ENCODE measurements around the gene HECW1. TPM values are rescaled to one million over a fixed set of nuclear protein-coding genes. Genes with fewer than 3 reads are reported as not detected.
"Not testable (repeated sequence)": the region's sequence is repeated elsewhere in the genome, so short reads cannot be mapped to it uniquely, and the experiment has no call there.

Gene HECW1
- total and polyA plus RNA-seq, 4 donors, result 0.05 TPM; not detected in 3

- WGBS, result 33% methylated on average over 6 of the region's 6 CpGs
- H3K36me3 ChIP-seq (ENCODE audit: control insufficient read depth in 4 of 4, insufficient read depth in 3 of 4, low read depth in 1 of 4, low read length in 3 of 4), result no peaks in the 10 kb centered on the region
- no peaks in the 10 kb centered on the region for H3K4me1 ChIP-seq (ENCODE audit: control insufficient read depth in 4 of 4, insufficient read depth in 4 of 4, low read length in 3 of 4)
- no peak for DNase-seq (ENCODE audit: low spot score)
- H3K4me3 ChIP-seq (ENCODE audit: low read depth in 1 of 3, low read length in 3 of 3), result no peak overlapping the region
- TF ChIP-seq GABPA (IDR thresholded peaks at IDR 0.05 in 1 of 2, conservative IDR thresholded peaks at IDR 0.05 in 1 of 2), result no peak
- no peak for TF ChIP-seq FOXA2 (IDR thresholded peaks at IDR 0.05)
- TF ChIP-seq YY1 (IDR thresholded peaks at IDR 0.05), result no peak
- TF ChIP-seq HNF4A (conservative IDR thresholded peaks at IDR 0.05), result no peak
- no peak for TF ChIP-seq FOXA1 (IDR thresholded peaks at IDR 0.05)
- no peak for TF ChIP-seq CTCF (IDR thresholded peaks at IDR 0.05; ENCODE audit: low read depth, low read length, missing input control)
- TF ChIP-seq TAF1 (conservative IDR thresholded peaks at IDR 0.05), result no peak
- TF ChIP-seq ATF3 (IDR thresholded peaks at IDR 0.05), result no peak
- no peak for TF ChIP-seq RAD21 (IDR thresholded peaks at IDR 0.05)
- no peak for TF ChIP-seq RXRA (IDR thresholded peaks at IDR 0.05)
- TF ChIP-seq, protein P1, sequence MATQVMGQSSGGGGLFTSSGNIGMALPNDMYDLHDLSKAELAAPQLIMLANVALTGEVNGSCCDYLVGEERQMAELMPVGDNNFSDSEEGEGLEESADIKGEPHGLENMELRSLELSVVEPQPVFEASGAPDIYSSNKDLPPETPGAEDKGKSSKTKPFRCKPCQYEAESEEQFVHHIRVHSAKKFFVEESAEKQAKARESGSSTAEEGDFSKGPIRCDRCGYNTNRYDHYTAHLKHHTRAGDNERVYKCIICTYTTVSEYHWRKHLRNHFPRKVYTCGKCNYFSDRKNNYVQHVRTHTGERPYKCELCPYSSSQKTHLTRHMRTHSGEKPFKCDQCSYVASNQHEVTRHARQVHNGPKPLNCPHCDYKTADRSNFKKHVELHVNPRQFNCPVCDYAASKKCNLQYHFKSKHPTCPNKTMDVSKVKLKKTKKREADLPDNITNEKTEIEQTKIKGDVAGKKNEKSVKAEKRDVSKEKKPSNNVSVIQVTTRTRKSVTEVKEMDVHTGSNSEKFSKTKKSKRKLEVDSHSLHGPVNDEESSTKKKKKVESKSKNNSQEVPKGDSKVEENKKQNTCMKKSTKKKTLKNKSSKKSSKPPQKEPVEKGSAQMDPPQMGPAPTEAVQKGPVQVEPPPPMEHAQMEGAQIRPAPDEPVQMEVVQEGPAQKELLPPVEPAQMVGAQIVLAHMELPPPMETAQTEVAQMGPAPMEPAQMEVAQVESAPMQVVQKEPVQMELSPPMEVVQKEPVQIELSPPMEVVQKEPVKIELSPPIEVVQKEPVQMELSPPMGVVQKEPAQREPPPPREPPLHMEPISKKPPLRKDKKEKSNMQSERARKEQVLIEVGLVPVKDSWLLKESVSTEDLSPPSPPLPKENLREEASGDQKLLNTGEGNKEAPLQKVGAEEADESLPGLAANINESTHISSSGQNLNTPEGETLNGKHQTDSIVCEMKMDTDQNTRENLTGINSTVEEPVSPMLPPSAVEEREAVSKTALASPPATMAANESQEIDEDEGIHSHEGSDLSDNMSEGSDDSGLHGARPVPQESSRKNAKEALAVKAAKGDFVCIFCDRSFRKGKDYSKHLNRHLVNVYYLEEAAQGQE (IDR thresholded peaks at IDR 0.05), result no peak
- TF ChIP-seq, protein P2, sequence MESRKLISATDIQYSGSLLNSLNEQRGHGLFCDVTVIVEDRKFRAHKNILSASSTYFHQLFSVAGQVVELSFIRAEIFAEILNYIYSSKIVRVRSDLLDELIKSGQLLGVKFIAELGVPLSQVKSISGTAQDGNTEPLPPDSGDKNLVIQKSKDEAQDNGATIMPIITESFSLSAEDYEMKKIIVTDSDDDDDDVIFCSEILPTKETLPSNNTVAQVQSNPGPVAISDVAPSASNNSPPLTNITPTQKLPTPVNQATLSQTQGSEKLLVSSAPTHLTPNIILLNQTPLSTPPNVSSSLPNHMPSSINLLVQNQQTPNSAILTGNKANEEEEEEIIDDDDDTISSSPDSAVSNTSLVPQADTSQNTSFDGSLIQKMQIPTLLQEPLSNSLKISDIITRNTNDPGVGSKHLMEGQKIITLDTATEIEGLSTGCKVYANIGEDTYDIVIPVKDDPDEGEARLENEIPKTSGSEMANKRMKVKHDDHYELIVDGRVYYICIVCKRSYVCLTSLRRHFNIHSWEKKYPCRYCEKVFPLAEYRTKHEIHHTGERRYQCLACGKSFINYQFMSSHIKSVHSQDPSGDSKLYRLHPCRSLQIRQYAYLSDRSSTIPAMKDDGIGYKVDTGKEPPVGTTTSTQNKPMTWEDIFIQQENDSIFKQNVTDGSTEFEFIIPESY (IDR thresholded peaks at IDR 0.05), result no peak
- H3K27ac ChIP-seq (ENCODE audit: low read depth in 1 of 2, low read length in 2 of 2), result no peak overlapping the region
- H3K9me3 ChIP-seq (ENCODE audit: control insufficient read depth in 4 of 4, low read length in 3 of 4), result no peaks in the 10 kb centered on the region
- H3K9ac ChIP-seq (ENCODE audit: low read depth in 1 of 2, low read length in 2 of 2), result no peak overlapping the region
- no peaks in the 10 kb centered on the region for H3K27me3 ChIP-seq (ENCODE audit: control insufficient read depth in 4 of 4, insufficient read depth in 4 of 4, low read length in 3 of 4)
These were observed 39.9 kb upstream of the HECW1 start for GRCh38 chr7:43072530-43072929.

DNA sequence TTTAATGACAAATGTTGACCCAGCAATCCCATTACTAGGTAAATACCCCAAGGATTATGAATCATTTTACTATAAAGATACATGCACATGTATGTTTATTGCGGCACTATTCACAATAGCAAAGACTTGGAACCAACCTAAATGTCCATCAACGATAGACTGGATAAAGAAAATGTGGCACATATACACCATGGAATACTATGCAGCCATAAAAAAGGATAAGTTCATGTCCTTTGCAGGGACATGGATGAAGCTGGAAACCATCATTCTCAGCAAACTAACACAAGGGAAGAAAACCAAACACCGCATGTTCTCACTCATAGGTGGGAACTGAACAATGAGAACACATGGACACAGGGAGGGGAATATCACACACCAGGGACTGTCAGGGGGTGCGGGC lies 38.6 kb upstream of the HECW1 start:
- 92% methylated on average over 4 of the region's 4 CpGs for WGBS
- not testable (repeated sequence) for H3K9ac ChIP-seq (ENCODE audit: low read depth in 1 of 2, low read length in 2 of 2); DNase-seq (ENCODE audit: low spot score); H3K36me3 ChIP-seq (ENCODE audit: control insufficient read depth in 4 of 4, insufficient read depth in 3 of 4, low read depth in 1 of 4, low read length in 3 of 4); H3K4me3 ChIP-seq (ENCODE audit: low read depth in 1 of 3, low read length in 3 of 3); H3K27me3 ChIP-seq (ENCODE audit: control insufficient read depth in 4 of 4, insufficient read depth in 4 of 4, low read length in 3 of 4); H3K4me1 ChIP-seq (ENCODE audit: control insufficient read depth in 4 of 4, insufficient read depth in 4 of 4, low read length in 3 of 4); H3K9me3 ChIP-seq (ENCODE audit: control insufficient read depth in 4 of 4, low read length in 3 of 4); H3K27ac ChIP-seq (ENCODE audit: low read depth in 1 of 2, low read length in 2 of 2)
